H9 (cell line): Measurements from ENCODE around the gene LGMN. TPM values are rescaled to one million over a fixed set of nuclear protein-coding genes. Genes with fewer than 3 reads are reported as not detected.

Experiments
- DNase-seq: peaks from one replicate; pipeline ENCODE4 v3.0.0-alpha.2; 2017
- H2AFZ ChIP-seq: one replicate; pipeline ENCODE4 v1.6.1; 2013; ENCODE audit warnings: mild to moderate bottlenecking, low read length, control low read depth, moderate library complexity
- H2AK5ac ChIP-seq: 2 replicates; pipeline ENCODE4 v1.6.1; 2013; ENCODE audit warnings: low read length, control low read depth, mixed read lengths; ENCODE audit not compliant: insufficient read length
- H2BK120ac ChIP-seq: one replicate; pipeline ENCODE4 v1.6.1; 2013; ENCODE audit warnings: low read depth, mild to moderate bottlenecking, low read length, control low read depth, inconsistent platforms; ENCODE audit not compliant: poor library complexity, severe bottlenecking
- H2BK12ac ChIP-seq: 2 replicates; pipeline ENCODE4 v1.6.1; 2013; ENCODE audit warnings: low read length, control low read depth, mixed read lengths, low read depth; ENCODE audit not compliant: insufficient read length
- H2BK15ac ChIP-seq: 2 replicates; pipeline ENCODE4 v1.6.1; 2013; ENCODE audit warnings: low read depth, low read length, control low read depth
- H2BK20ac ChIP-seq: one replicate; pipeline ENCODE4 v1.6.1; 2013; ENCODE audit warnings: low read depth, mild to moderate bottlenecking, low read length, control low read depth, inconsistent platforms; ENCODE audit not compliant: poor library complexity, severe bottlenecking
- H2BK5ac ChIP-seq: 2 replicates; pipeline ENCODE4 v1.6.1; 2013; ENCODE audit warnings: low read length, control low read depth, mixed read lengths; ENCODE audit not compliant: insufficient read length
- H3K14ac ChIP-seq: 2 replicates; pipeline ENCODE4 v1.6.1; 2013; ENCODE audit warnings: low read length, control low read depth; ENCODE audit not compliant: insufficient read depth
- H3K18ac ChIP-seq: 2 replicates; pipeline ENCODE4 v1.6.1; 2013; ENCODE audit warnings: low read depth, mild to moderate bottlenecking, mixed read lengths, low read length, control low read depth; ENCODE audit not compliant: insufficient read length
- H3K23ac ChIP-seq: 2 replicates; pipeline ENCODE4 v1.6.1; 2013; ENCODE audit warnings: low read length, control low read depth, mixed read lengths, low read depth; ENCODE audit not compliant: insufficient read length
- H3K23me2 ChIP-seq: 2 replicates; pipeline ENCODE4 v1.6.1; 2013; ENCODE audit warnings: low read depth, mild to moderate bottlenecking, mixed read lengths, low read length, control low read depth; ENCODE audit not compliant: insufficient read length, poor library complexity, severe bottlenecking
- H3K27ac ChIP-seq: 2 replicates; pipeline ENCODE4 v1.5.1; 2013; ENCODE audit warnings: low read length, control low read depth, mixed read lengths, low read depth; ENCODE audit not compliant: insufficient read length
- H3K27me3 ChIP-seq: 2 replicates; pipeline ENCODE4 v1.6.1; 2013; ENCODE audit warnings: low read length, control low read depth, inconsistent platforms; ENCODE audit not compliant: insufficient read depth
- H3K4ac ChIP-seq: 2 replicates; pipeline ENCODE4 v1.6.1; 2013; ENCODE audit warnings: low read depth, mild to moderate bottlenecking, control low read depth, inconsistent platforms, low read length, moderate library complexity
- H3K4me1 ChIP-seq: 2 replicates; pipeline ENCODE4 v1.6.1; 2013; ENCODE audit warnings: low read length, control low read depth, inconsistent platforms; ENCODE audit not compliant: insufficient read depth
- H3K4me2 ChIP-seq: 2 replicates; pipeline ENCODE4 v1.6.1; 2013; ENCODE audit warnings: low read length, control low read depth, mixed read lengths; ENCODE audit not compliant: insufficient read length, insufficient read depth
- H3K56ac ChIP-seq: 2 replicates; pipeline ENCODE4 v1.6.1; 2013; ENCODE audit warnings: low read depth, mild to moderate bottlenecking, mixed read lengths, low read length, control low read depth; ENCODE audit not compliant: insufficient read length
- H3K79me1 ChIP-seq: 2 replicates; pipeline ENCODE4 v1.6.1; 2013; ENCODE audit warnings: low read depth, mild to moderate bottlenecking, moderate library complexity, low read length, control low read depth, inconsistent platforms; ENCODE audit not compliant: insufficient read depth, poor library complexity, severe bottlenecking
- H3K79me2 ChIP-seq: 2 replicates; pipeline ENCODE4 v1.6.1; 2013; ENCODE audit warnings: low read length, control low read depth, inconsistent platforms; ENCODE audit not compliant: insufficient read depth
- H3K9ac ChIP-seq: 2 replicates; pipeline ENCODE4 v1.6.1; 2013; ENCODE audit warnings: low read length, control low read depth, mixed read lengths; ENCODE audit not compliant: insufficient read length; ENCODE audit errors: extremely low read depth
- H3K9me3 ChIP-seq: one replicate; pipeline ENCODE4 v1.6.1; 2013; ENCODE audit warnings: low read depth, low read length, inconsistent platforms; ENCODE audit not compliant: control insufficient read depth
- H3T11ph ChIP-seq: one replicate; pipeline ENCODE4 v1.6.1; 2013; ENCODE audit warnings: mild to moderate bottlenecking, low read length, control low read depth, inconsistent platforms
- H4K20me1 ChIP-seq: one replicate; pipeline ENCODE4 v1.6.1; 2013; ENCODE audit not compliant: control insufficient read depth, insufficient read length, insufficient read depth
- H4K5ac ChIP-seq: 2 replicates; pipeline ENCODE4 v1.6.1; 2013; ENCODE audit warnings: low read depth, mild to moderate bottlenecking, mixed read lengths, low read length, control low read depth; ENCODE audit not compliant: insufficient read length
- H4K8ac ChIP-seq: replicated peaks from 2 replicates; pipeline ENCODE4 v1.6.1; 2013; ENCODE audit warnings: low read length, control low read depth, mixed read lengths, low read depth; ENCODE audit not compliant: insufficient read length
- H4K91ac ChIP-seq: 2 replicates; pipeline ENCODE4 v1.6.1; 2013; ENCODE audit warnings: low read depth, mild to moderate bottlenecking, moderate library complexity, mixed read lengths, low read length, control low read depth; ENCODE audit not compliant: insufficient read length
- H3K27ac Mint-ChIP-seq, 3 experiments: 2 replicates in 2 of 3; 3 replicates in 1 of 3; pipeline ENCODE4 v1.8.0; 2020 to 2021; ENCODE audit warnings: mixed read lengths in 3 of 3, mild to moderate bottlenecking in 1 of 3, moderate library complexity in 1 of 3
- H3K27me3 Mint-ChIP-seq: 2 replicates; pipeline ENCODE4 v1.8.0; 2021; ENCODE audit warnings: low read depth, mild to moderate bottlenecking, moderate library complexity, mixed read lengths
- H3K36me3 Mint-ChIP-seq, 3 experiments: 2 replicates in 2 of 3; 3 replicates in 1 of 3; pipeline ENCODE4 v1.8.0; 2020 to 2021; ENCODE audit warnings: low read depth in 3 of 3, mixed read lengths in 3 of 3; ENCODE audit not compliant: insufficient read depth in 1 of 3
- H3K4me1 Mint-ChIP-seq, 2 experiments: 2 replicates each; pipeline ENCODE4 v1.8.0; 2020; ENCODE audit warnings: mixed read lengths in 2 of 2
- H3K4me3 Mint-ChIP-seq, 2 experiments: 2 replicates in 1 of 2; 3 replicates in 1 of 2; pipeline ENCODE4 v1.8.0; 2020 to 2021; ENCODE audit warnings: mild to moderate bottlenecking in 2 of 2, mixed read lengths in 2 of 2, moderate library complexity in 1 of 2
- H3K9me3 Mint-ChIP-seq, 2 experiments: 2 replicates in 1 of 2; 3 replicates in 1 of 2; pipeline ENCODE4 v1.8.0; 2020; ENCODE audit warnings: mild to moderate bottlenecking in 2 of 2, mixed read lengths in 2 of 2, moderate library complexity in 1 of 2
- WGBS: extraction: QIAGEN DNeasy Blood & Tissue Kit; methylation state at CpG from one replicate; pipeline ENCODE4 v1.1.7; 2013; ENCODE audit warnings: missing lambda C conversion rate, low lambda C conversion rate, mixed read lengths; ENCODE audit not compliant: insufficient read length; ENCODE audit errors: extremely low coverage; 5-methylcytosine and 5-hydroxymethylcytosine counted together
- total RNA-seq: library from RNA; stranded (reverse); gene quantifications from 2 replicates; pipeline ENCODE4 v1.2.1, GENCODE V29; 2021
- TF ChIP-seq, protein P1 (sequence below): fragments of 200-600 bp; sonication (generic); conservative IDR thresholded peaks from 3 replicates; pipeline ENCODE4 v1.8.0; 2021; ENCODE audit warnings: antibody characterized with exemption, mild to moderate bottlenecking

Gene LGMN
- total RNA-seq, 1 experiment from 2014 or later, result 55.3 TPM

GRCh38 chr14:92670160-92670559, 78.3 kb downstream of the LGMN start:
- H4K91ac ChIP-seq, result no peak overlapping the region
- H3K23ac ChIP-seq, result no peak overlapping the region
- TF ChIP-seq, protein P1, sequence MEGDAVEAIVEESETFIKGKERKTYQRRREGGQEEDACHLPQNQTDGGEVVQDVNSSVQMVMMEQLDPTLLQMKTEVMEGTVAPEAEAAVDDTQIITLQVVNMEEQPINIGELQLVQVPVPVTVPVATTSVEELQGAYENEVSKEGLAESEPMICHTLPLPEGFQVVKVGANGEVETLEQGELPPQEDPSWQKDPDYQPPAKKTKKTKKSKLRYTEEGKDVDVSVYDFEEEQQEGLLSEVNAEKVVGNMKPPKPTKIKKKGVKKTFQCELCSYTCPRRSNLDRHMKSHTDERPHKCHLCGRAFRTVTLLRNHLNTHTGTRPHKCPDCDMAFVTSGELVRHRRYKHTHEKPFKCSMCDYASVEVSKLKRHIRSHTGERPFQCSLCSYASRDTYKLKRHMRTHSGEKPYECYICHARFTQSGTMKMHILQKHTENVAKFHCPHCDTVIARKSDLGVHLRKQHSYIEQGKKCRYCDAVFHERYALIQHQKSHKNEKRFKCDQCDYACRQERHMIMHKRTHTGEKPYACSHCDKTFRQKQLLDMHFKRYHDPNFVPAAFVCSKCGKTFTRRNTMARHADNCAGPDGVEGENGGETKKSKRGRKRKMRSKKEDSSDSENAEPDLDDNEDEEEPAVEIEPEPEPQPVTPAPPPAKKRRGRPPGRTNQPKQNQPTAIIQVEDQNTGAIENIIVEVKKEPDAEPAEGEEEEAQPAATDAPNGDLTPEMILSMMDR, result no peak
- H3K56ac ChIP-seq, result no peak overlapping the region
- H3K18ac ChIP-seq, result no peak overlapping the region
- no peak overlapping the region for H3K9ac ChIP-seq
- no peak overlapping the region for H4K5ac ChIP-seq
- H2AK5ac ChIP-seq, result no peak overlapping the region
- no peaks in the 10 kb centered on the region; the same call in none of the 2 replicates for H3K27me3 Mint-ChIP-seq
- H3K9me3 ChIP-seq, result no peaks in the 10 kb centered on the region
- H3K9me3 Mint-ChIP-seq, result no peaks in the 10 kb centered on the region
- no peaks in the 10 kb centered on the region for H3K27me3 ChIP-seq
- no peak overlapping the region for H3K4me3 Mint-ChIP-seq
- DNase-seq, result no peak
- no peak overlapping the region for H3K14ac ChIP-seq
- no peak overlapping the region for H3K27ac ChIP-seq
- no peak overlapping the region for H2BK5ac ChIP-seq
- H4K20me1 ChIP-seq, result no peaks in the 10 kb centered on the region
- no peak overlapping the region for H2BK20ac ChIP-seq
- H2BK12ac ChIP-seq, result no peak overlapping the region
- no peak overlapping the region for H2BK15ac ChIP-seq
- H3K27ac Mint-ChIP-seq, result no peak overlapping the region; a peak in 1 of 7 replicates
- no peak overlapping the region for H2AFZ ChIP-seq
- no peaks in the 10 kb centered on the region for H3K4me1 ChIP-seq
- H3K79me1 ChIP-seq, result no peaks in the 10 kb centered on the region
- H2BK120ac ChIP-seq, result no peak overlapping the region
- H3K4me1 Mint-ChIP-seq, result peaks cover 6 to 10% of the 10 kb centered on the region in 2 experiments
- H3K36me3 Mint-ChIP-seq, result no peaks in the 10 kb centered on the region
- H3T11ph ChIP-seq, result no peak overlapping the region
- H3K4ac ChIP-seq, result no peak overlapping the region
- no peaks in the 10 kb centered on the region for H3K23me2 ChIP-seq
- WGBS, result no CpG with 5 or more reads among the region's 4 CpGs
- H3K79me2 ChIP-seq, result no peaks in the 10 kb centered on the region
- H3K4me2 ChIP-seq, result no peak overlapping the region
- no peak overlapping the region for H4K8ac ChIP-seq
